Right lobe of liver (tissue), 6 donors: Measurements from ENCODE around the gene ANKLE1. TPM values are rescaled to one million over a fixed set of nuclear protein-coding genes. Genes with fewer than 3 reads are reported as not detected.
A peak's percentile ranks its signal among the peaks of the same experiment; 100 is the strongest.

Experiments
- ATAC-seq, 4 donors: fragments of 200-7000 bp; cut with Tn5 transposase; one replicate each; pipeline ENCODE4 v1.9.1; 2020; ENCODE audit warnings: mild to moderate bottlenecking in 4 of 4, moderate library complexity in 4 of 4
- DNase-seq, 3 donors: peaks; one replicate each; pipeline ENCODE4 v3.0.0-alpha.2; 2020
- H3K27ac ChIP-seq, 3 donors: fragments of 200-600 bp; one replicate each; pipeline ENCODE4 v1.8.0; 2022
- H3K27me3 ChIP-seq, 2 donors: fragments of 200-600 bp; one replicate each; pipeline ENCODE4 v1.8.0; 2022
- H3K36me3 ChIP-seq, 4 donors: fragments of 200-600 bp; sonication (generic) in 1 of 4; one replicate each; pipeline versions ENCODE4 v1.5.1 to v1.8.0; 2017 to 2022; ENCODE audit warnings: control low read depth in 1 of 4
- H3K4me1 ChIP-seq, 4 donors: fragments of 200-600 bp; sonication (generic) in 1 of 4; one replicate each; pipeline versions ENCODE4 v1.5.1 to v1.8.0; 2017 to 2022; ENCODE audit warnings: control low read depth in 1 of 4
- H3K4me3 ChIP-seq, 3 donors: fragments of 200-600 bp; one replicate each; pipeline ENCODE4 v1.8.0; 2022
- H3K9me3 ChIP-seq, 4 donors: fragments of 200-600 bp; sonication (generic) in 1 of 4; one replicate each; pipeline versions ENCODE4 v1.5.1 to v1.8.0; 2017 to 2022; ENCODE audit warnings: control low read depth in 1 of 4
- CTCF ChIP-seq, 4 donors: fragments of 200-600 bp in 3 of 4; fragments of 450-650 bp in 1 of 4; IDR thresholded peaks; one replicate each; pipeline versions ENCODE4 v1.5.1 to v1.8.0; 2016 to 2022; ENCODE audit warnings: antibody characterized with exemption in 4 of 4, mild to moderate bottlenecking in 2 of 4
- POLR2A ChIP-seq: fragments of 450-650 bp; IDR thresholded peaks from one replicate; pipeline ENCODE4 v1.6.1; 2017; ENCODE audit warnings: antibody characterized with exemption, mild to moderate bottlenecking
- WGBS: methylation state at CpG from one replicate; pipeline ENCODE4 v1.1.6; 2018; ENCODE audit warnings: low coverage, low lambda C conversion rate; ENCODE audit not compliant: insufficient coverage; ENCODE audit errors: missing lambda C conversion rate; 5-methylcytosine and 5-hydroxymethylcytosine counted together
- intact Hi-C, 2 donors: fragments of 100-400 bp; cut with DNase I; formaldehyde crosslinking; loops; one replicate each; pipeline versions ENCODE4 v1.11.2 to v1.14.1; 2022
- total RNA-seq, 6 experiments: library from RNA; depleted of rRNA in 2 of 6; stranded (reverse); fragments of >200 nt in 2 of 6; fragmentation: NEBNext Ultra II Directional in 3 of 6; extraction: Animal tissue kit (Norgen Biotek cat#: 25700) in 3 of 6; gene quantifications; one replicate each; pipeline versions ENCODE4 v1.1.0 to v1.2.4, GENCODE V29; 2016 to 2023
- donor health status: DM: no; HTN: yes; CAD: no.
- donor health status: DM: no; HTN: no; CAD: no.
- donor health status: DM: no; HTN: no; CAD: no.
- donor health status: DM: no; HTN: yes; CAD: no.
- donor health status: DM: no; HTN: yes; CAD: no.

The ANKLE1 gene
- total RNA-seq, 6 experiments from 2014 or later: 0.06 to 0.65 (median 0.37) TPM

GRCh38 chr19:17300992-17301619, 19.4 kb downstream of the ANKLE1 start:
- ATAC-seq (no peak), DNase-seq (no peak)
- Histone ChIP-seq H3K4me1 (peaks cover 0 to 22% (median 10%) of the 10 kb centered on the region in 4 donors), H3K27ac (no peak overlapping the region), H3K4me3 (no peak overlapping the region), H3K27me3 (no peaks in the 10 kb centered on the region), H3K9me3 (no peaks in the 10 kb centered on the region), H3K36me3 (peaks cover 0 to 2% (median 0%) of the 10 kb centered on the region in 4 donors)
- intact Hi-C loops: no loop called here
- TF ChIP-seq CTCF (IDR thresholded peaks at IDR 0.05) (no peak), POLR2A (no peak)
- WGBS: 90% methylated on average over 2 of the region's 51 CpGs

GRCh38 chr19:17302391-17303166, 20.9 kb downstream of the ANKLE1 start:
- no peak for TF ChIP-seq CTCF (IDR thresholded peaks at IDR 0.05)
- no peak for ATAC-seq
- Histone ChIP-seq H3K27ac (peak overlapping the region; percentile 58 to 77 (median 71)), H3K4me1 (peaks cover 0 to 31% (median 15%) of the 10 kb centered on the region in 4 donors), H3K27me3 (no peaks in the 10 kb centered on the region), H3K36me3 (peaks cover 0 to 2% (median 0%) of the 10 kb centered on the region in 4 donors), H3K9me3 (no peaks in the 10 kb centered on the region), H3K4me3 (peak overlapping the region; percentile 87 to 95 (median 92))
- peak in 1 of 3 donors; percentile 62 for DNase-seq
- WGBS: 30% methylated on average over 2 of the region's 29 CpGs
- intact Hi-C loops: no loop called here

GRCh38 chr19:17303167-17303939, 21.7 kb downstream of the ANKLE1 start, which contains the start of gene ABHD8:
Gene ABHD8 (minus strand): TSS chr19:17303425. CDS start chr19:17301616, 1,809 bp downstream.
- Histone ChIP-seq H3K27ac (peak within 1 kb of the TSS; percentile 58 to 77 (median 71)), H3K36me3 (peaks cover 0 to 2% (median 0%) of the 10 kb centered on the region in 4 donors), H3K27me3 (no peaks in the 10 kb centered on the region), H3K9me3 (no peaks in the 10 kb centered on the region), H3K4me1 (peaks cover 0 to 31% (median 15%) of the 10 kb centered on the region in 4 donors), H3K4me3 (peak within 1 kb of the TSS; percentile 87 to 95 (median 92))
- peak; percentile 65 to 83 (median 71) for TF ChIP-seq CTCF (IDR thresholded peaks at IDR 0.05)
- TF ChIP-seq POLR2A: peak; percentile 71
- ATAC-seq (peak; percentile 72 to 83 (median 77)), DNase-seq (peak; percentile 97 to 99 (median 99))
- intact Hi-C loops: no loop called here
- WGBS: 8% methylated on average over 3 of the region's 52 CpGs

GRCh38 chr19:17303940-17304267, 22.2 kb downstream of the ANKLE1 start:
- no peak for DNase-seq

More at GRCh38 chr19:17303940-17304267, 22.2 kb downstream of the ANKLE1 start:
- 33% methylated on average over 1 of the region's 12 CpGs for WGBS
- H3K4me3 ChIP-seq: no peak overlapping the region
- H3K27ac ChIP-seq: peak overlapping the region in 2 of 3 donors; percentile 16 to 36
- intact Hi-C loops: no loop called here
- peaks cover 0 to 2% (median 0%) of the 10 kb centered on the region in 4 donors for H3K36me3 ChIP-seq
- H3K4me1 ChIP-seq: peaks cover 0 to 31% (median 15%) of the 10 kb centered on the region in 4 donors
- no peaks in the 10 kb centered on the region for H3K27me3 ChIP-seq
- no peaks in the 10 kb centered on the region for H3K9me3 ChIP-seq
- TF ChIP-seq CTCF (IDR thresholded peaks at IDR 0.05) (no peak), POLR2A (no peak)
- no peak for ATAC-seq
